HEK293 (cell line): ENCODE data around the gene HLA-A.

Source experiments
- CTCF ChIA-PET: fragments of 350-600 bp; formaldehyde crosslinking; extraction: SDS; loops from one replicate; lab custom pipeline; 2021; ENCODE audit warnings: antibody characterized with exemption; lab: Yijun Ruan, JAX
- POLR2A ChIA-PET: fragments of 300-600 bp; formaldehyde crosslinking; extraction: SDS; loops from one replicate; lab custom pipeline; 2020; ENCODE audit warnings: antibody characterized with exemption, inconsistent platforms; lab: Yijun Ruan, JAX
- H3K27ac ChIP-seq: fragments of 200-500 bp; sonication (Bioruptor generic); 2 replicates; pipeline ENCODE4 v1.5.1; 2014; ENCODE audit warnings: low read depth, low read length, control low read depth, inconsistent platforms; ENCODE audit errors: extremely low read depth
- H3K36me3 ChIP-seq, 2 experiments: fragments of 200-500 bp in 1 of 2; sonication (Bioruptor generic) in 1 of 2; 1 replicate in 1 of 2; 2 replicates in 1 of 2; pipeline ENCODE4 v1.5.1; 2014 to 2017; ENCODE audit warnings: inconsistent platforms in 2 of 2, low read length in 2 of 2; ENCODE audit not compliant: control insufficient read depth in 2 of 2, insufficient read depth in 1 of 2
- H3K4me1 ChIP-seq: fragments of 200-500 bp; sonication (Bioruptor generic); 2 replicates; pipeline ENCODE4 v1.5.1; 2014; ENCODE audit warnings: mild to moderate bottlenecking, low read length, inconsistent platforms; ENCODE audit not compliant: control insufficient read depth, insufficient read depth
- H3K4me3 ChIP-seq: 2 replicates; pipeline ENCODE4 v1.5.1; 2011; ENCODE audit warnings: low read depth, mild to moderate bottlenecking, control low read depth, low read length, moderate library complexity
- H3K9me3 ChIP-seq: fragments of 200-500 bp; sonication (Bioruptor generic); 2 replicates; pipeline ENCODE4 v1.5.1; 2014; ENCODE audit warnings: low read depth, low read length, inconsistent platforms; ENCODE audit not compliant: control insufficient read depth, insufficient read depth
- GLIS2 ChIP-seq: fragments of 450-650 bp; formaldehyde crosslinking; IDR thresholded peaks from 2 replicates; pipeline ENCODE4 v1.5.1; 2016; ENCODE audit warnings: missing biosample characterization, missing genetic modification characterization
- PRDM10 ChIP-seq: fragments of 450-650 bp; formaldehyde crosslinking; IDR thresholded peaks from 2 replicates; pipeline ENCODE4 v1.5.1; 2016; ENCODE audit warnings: missing biosample characterization, missing genetic modification characterization
- SETDB1 ChIP-seq: IDR thresholded peaks from one replicate; pipeline ENCODE4 v1.6.1; 2017; ENCODE audit warnings: mild to moderate bottlenecking, low read length, moderate library complexity, mixed read lengths; ENCODE audit not compliant: insufficient read length
- ZBTB20 ChIP-seq: fragments of 450-650 bp; formaldehyde crosslinking; IDR thresholded peaks from 2 replicates; pipeline ENCODE4 v1.5.1; 2016; ENCODE audit warnings: missing biosample characterization, missing genetic modification characterization
- ZBTB21 ChIP-seq: fragments of 450-650 bp; formaldehyde crosslinking; IDR thresholded peaks from 2 replicates; pipeline ENCODE4 v1.5.1; 2017; ENCODE audit warnings: missing biosample characterization, missing genetic modification characterization
- ZBTB6 ChIP-seq: fragments of 450-650 bp; formaldehyde crosslinking; IDR thresholded peaks from 2 replicates; pipeline ENCODE4 v1.5.1; 2017; ENCODE audit warnings: missing biosample characterization, missing genetic modification characterization
- ZEB2 ChIP-seq: fragments of 450-650 bp; formaldehyde crosslinking; IDR thresholded peaks from 2 replicates; pipeline ENCODE4 v1.5.1; 2016; ENCODE audit warnings: missing biosample characterization, missing genetic modification characterization
- ZFP37 ChIP-seq: fragments of 450-650 bp; formaldehyde crosslinking; IDR thresholded peaks from 2 replicates; pipeline ENCODE4 v1.5.1; 2016; ENCODE audit warnings: missing biosample characterization, missing genetic modification characterization
- ZNF148 ChIP-seq: fragments of 450-650 bp; formaldehyde crosslinking; IDR thresholded peaks from 2 replicates; pipeline ENCODE4 v1.5.0; 2017; ENCODE audit warnings: missing biosample characterization, missing genetic modification characterization, borderline replicate concordance
- ZNF211 ChIP-seq: fragments of 450-650 bp; formaldehyde crosslinking; IDR thresholded peaks from 2 replicates; pipeline ENCODE4 v1.5.1; 2016; ENCODE audit warnings: low read depth, missing biosample characterization, missing genetic modification characterization
- ZNF274 ChIP-seq, 2 experiments: fragments of 200-500 bp in 1 of 2; fragments of 450-650 bp in 1 of 2; sonication (Bioruptor generic) in 1 of 2; formaldehyde crosslinking in 1 of 2; IDR thresholded peaks; 2 replicates each; pipeline versions ENCODE4 v1.5.1 to v1.6.1; 2014 to 2016; ENCODE audit warnings: borderline replicate concordance in 1 of 2, inconsistent platforms in 1 of 2, low read length in 1 of 2, missing biosample characterization in 1 of 2, missing genetic modification characterization in 1 of 2
- ZNF324 ChIP-seq: fragments of 450-650 bp; formaldehyde crosslinking; IDR thresholded peaks from 2 replicates; pipeline ENCODE4 v1.5.1; 2016; ENCODE audit warnings: missing biosample characterization, missing genetic modification characterization
- ZNF37A ChIP-seq: fragments of 450-650 bp; IDR thresholded peaks from 2 replicates; pipeline ENCODE4 v1.5.1; 2018; ENCODE audit warnings: missing biosample characterization, missing genetic modification characterization
- ZNF398 ChIP-seq: fragments of 450-650 bp; formaldehyde crosslinking; IDR thresholded peaks from 2 replicates; pipeline ENCODE4 v1.5.1; 2017; ENCODE audit warnings: missing biosample characterization, missing genetic modification characterization
- ZNF423 ChIP-seq: fragments of 450-650 bp; formaldehyde crosslinking; IDR thresholded peaks from 2 replicates; pipeline ENCODE4 v1.5.1; 2016; ENCODE audit warnings: missing biosample characterization, missing genetic modification characterization
- ZNF501 ChIP-seq: fragments of 450-650 bp; formaldehyde crosslinking; IDR thresholded peaks from 2 replicates; pipeline ENCODE4 v1.5.1; 2016; ENCODE audit warnings: missing biosample characterization, missing genetic modification characterization
- ZNF514 ChIP-seq: fragments of 450-650 bp; formaldehyde crosslinking; IDR thresholded peaks from 2 replicates; pipeline ENCODE4 v1.5.1; 2016; ENCODE audit warnings: missing biosample characterization, missing genetic modification characterization
- ZNF530 ChIP-seq: fragments of 450-650 bp; formaldehyde crosslinking; IDR thresholded peaks from 2 replicates; pipeline ENCODE4 v1.5.1; 2016; ENCODE audit warnings: low read depth, missing biosample characterization, missing genetic modification characterization
- ZNF558 ChIP-seq: fragments of 450-650 bp; formaldehyde crosslinking; IDR thresholded peaks from 2 replicates; pipeline ENCODE4 v1.5.1; 2016; ENCODE audit warnings: missing biosample characterization, missing genetic modification characterization
- ZNF654 ChIP-seq: fragments of 450-650 bp; formaldehyde crosslinking; IDR thresholded peaks from 2 replicates; pipeline ENCODE4 v1.5.1; 2016; ENCODE audit warnings: low read depth, missing biosample characterization, missing genetic modification characterization
- ZNF692 ChIP-seq: fragments of 450-650 bp; formaldehyde crosslinking; IDR thresholded peaks from 2 replicates; pipeline ENCODE4 v1.5.1; 2016; ENCODE audit warnings: missing biosample characterization, missing genetic modification characterization
- ZNF707 ChIP-seq: fragments of 450-650 bp; formaldehyde crosslinking; IDR thresholded peaks from 2 replicates; pipeline ENCODE4 v1.5.1; 2016; ENCODE audit warnings: missing biosample characterization, missing genetic modification characterization
- ZSCAN23 ChIP-seq: fragments of 450-650 bp; formaldehyde crosslinking; IDR thresholded peaks from 2 replicates; pipeline ENCODE4 v1.5.1; 2016; ENCODE audit warnings: missing biosample characterization, missing genetic modification characterization
- TF ChIP-seq, protein P1 (sequence below): fragments of 450-650 bp; formaldehyde crosslinking; IDR thresholded peaks from 2 replicates; pipeline ENCODE4 v1.5.1; 2016; ENCODE audit warnings: missing biosample characterization, missing genetic modification characterization

The HLA-A gene

GRCh38 chr6:29976588-29977424, 34.5 kb downstream of the HLA-A start (continued):
- TF ChIP-seq ZNF530 (tag by site-specific recombination) (no peak), ZEB2 (tag by site-specific recombination) (peak; percentile 59), ZNF274 (IDR thresholded peaks at IDR 0.05; ENCODE audit: low read length) (no peak), ZNF274 (tag by site-specific recombination; IDR thresholded peaks at IDR 0.05; ENCODE audit: borderline replicate concordance) (no peak), GLIS2 (tag by site-specific recombination) (0 out of 2 replicates have a peak, but pooled peaks have one; percentile 11), ZBTB6 (tag by site-specific recombination) (no peak), ZNF558 (tag by site-specific recombination) (0 out of 2 replicates have a peak, but pooled peaks have one; percentile 6), ZNF423 (tag by site-specific recombination) (0 out of 2 replicates have a peak, but pooled peaks have one; percentile 38), ZNF211 (tag by site-specific recombination) (no peak), ZNF514 (no peak), PRDM10 (tag by site-specific recombination) (no peak; the same call in 1 of the 2 replicates), ZBTB20 (peak; percentile 99), ZNF324 (0 out of 2 replicates have a peak, but pooled peaks have one; percentile 34), ZSCAN23 (tag by site-specific recombination) (no peak), ZBTB21 (tag by site-specific recombination) (no peak), ZNF654 (tag by site-specific recombination) (no peak), ZNF707 (tag by site-specific recombination) (no peak), SETDB1 (no peak), ZNF398 (tag by site-specific recombination) (no peak)

GRCh38 chr6:29977425-29977727, 35.0 kb downstream of the HLA-A start:
- POLR2A ChIA-PET, result interaction anchor here (1.3 to 2.7 kb wide), 2 partner anchors 13 to 17 kb away, joined by 3 to 7 read pairs; no protein-coding TSS in a partner anchor
- CTCF ChIA-PET, result interaction anchor here (1.2 to 1.6 kb wide), 3 partner anchors 10 to 129 kb away, joined by 3 to 8 read pairs (median 4); no protein-coding TSS in a partner anchor
- Histone ChIP-seq H3K4me1 (no peaks in the 10 kb centered on the region), H3K27ac (no peak overlapping the region), H3K9me3 (no peaks in the 10 kb centered on the region), H3K4me3 (peak overlapping the region; percentile 55), H3K36me3 (no peaks in the 10 kb centered on the region)
- TF ChIP-seq, protein P1, sequence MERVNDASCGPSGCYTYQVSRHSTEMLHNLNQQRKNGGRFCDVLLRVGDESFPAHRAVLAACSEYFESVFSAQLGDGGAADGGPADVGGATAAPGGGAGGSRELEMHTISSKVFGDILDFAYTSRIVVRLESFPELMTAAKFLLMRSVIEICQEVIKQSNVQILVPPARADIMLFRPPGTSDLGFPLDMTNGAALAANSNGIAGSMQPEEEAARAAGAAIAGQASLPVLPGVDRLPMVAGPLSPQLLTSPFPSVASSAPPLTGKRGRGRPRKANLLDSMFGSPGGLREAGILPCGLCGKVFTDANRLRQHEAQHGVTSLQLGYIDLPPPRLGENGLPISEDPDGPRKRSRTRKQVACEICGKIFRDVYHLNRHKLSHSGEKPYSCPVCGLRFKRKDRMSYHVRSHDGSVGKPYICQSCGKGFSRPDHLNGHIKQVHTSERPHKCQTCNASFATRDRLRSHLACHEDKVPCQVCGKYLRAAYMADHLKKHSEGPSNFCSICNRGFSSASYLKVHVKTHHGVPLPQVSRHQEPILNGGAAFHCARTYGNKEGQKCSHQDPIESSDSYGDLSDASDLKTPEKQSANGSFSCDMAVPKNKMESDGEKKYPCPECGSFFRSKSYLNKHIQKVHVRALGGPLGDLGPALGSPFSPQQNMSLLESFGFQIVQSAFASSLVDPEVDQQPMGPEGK (tag by site-specific recombination), result no peak
- no peak for TF ChIP-seq ZFP37 (tag by site-specific recombination)
- no peak for TF ChIP-seq ZNF148 (tag by site-specific recombination)
- TF ChIP-seq ZNF37A (tag by site-specific recombination), result no peak
- TF ChIP-seq ZNF692, result no peak
- TF ChIP-seq ZNF501 (tag by site-specific recombination), result no peak
